Measurements from ENCODE around the gene BRSK2.

The BRSK2 gene

DNA sequence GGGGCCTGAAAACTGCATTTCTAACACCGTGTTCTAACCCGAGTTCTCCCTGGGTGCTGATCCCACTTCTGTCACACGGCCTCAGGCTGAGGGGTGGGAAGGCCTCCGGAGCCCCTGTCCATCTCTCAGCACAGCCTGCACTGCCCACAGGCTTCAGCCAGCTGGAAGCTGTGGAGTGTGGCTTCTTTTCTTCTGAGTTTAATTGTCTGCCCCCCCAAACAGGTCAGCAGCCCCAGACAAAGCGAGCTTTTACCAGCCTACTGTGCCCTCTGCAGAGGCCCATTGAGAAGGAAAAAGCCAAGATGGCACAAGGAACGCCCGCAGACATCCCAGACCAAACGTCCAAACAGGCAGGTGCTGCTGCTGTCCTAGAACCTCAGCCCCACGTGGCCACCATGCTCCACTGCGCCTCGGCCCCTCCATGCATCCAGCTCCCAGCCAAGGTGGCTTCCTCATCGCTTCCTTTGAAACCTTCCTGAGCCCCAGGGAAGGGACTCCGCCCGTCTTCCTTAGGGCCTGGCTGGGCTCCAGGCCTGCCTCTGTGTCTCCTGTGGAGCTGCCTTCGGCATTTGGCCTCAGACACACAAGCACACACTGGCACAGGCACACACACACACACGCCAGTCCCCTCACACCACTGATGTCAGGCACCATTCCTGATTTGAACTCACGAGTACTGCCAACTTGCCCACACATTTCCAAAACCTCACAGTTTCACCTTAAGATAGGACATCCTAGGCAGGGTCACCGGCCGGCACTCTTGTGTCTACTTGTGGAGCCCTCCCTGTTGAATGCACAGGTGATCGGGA is 95.2 kb downstream of the BRSK2 start:
- Histone ChIP-seq H3K4me3 (ENCODE audit: low read length) (no peak overlapping the region), H2AFZ (ENCODE audit: low read depth, low read length) (no peak overlapping the region), H3K27me3 (ENCODE audit: insufficient read depth, low read length) (no peaks in the 10 kb centered on the region), H3K36me3 (ENCODE audit: insufficient read depth, low read length) (peaks cover 7% of the 10 kb centered on the region), H3K9me3 (ENCODE audit: low read length) (no peaks in the 10 kb centered on the region), H3K4me1 (ENCODE audit: insufficient read depth, low read length) (no peaks in the 10 kb centered on the region)

DNA sequence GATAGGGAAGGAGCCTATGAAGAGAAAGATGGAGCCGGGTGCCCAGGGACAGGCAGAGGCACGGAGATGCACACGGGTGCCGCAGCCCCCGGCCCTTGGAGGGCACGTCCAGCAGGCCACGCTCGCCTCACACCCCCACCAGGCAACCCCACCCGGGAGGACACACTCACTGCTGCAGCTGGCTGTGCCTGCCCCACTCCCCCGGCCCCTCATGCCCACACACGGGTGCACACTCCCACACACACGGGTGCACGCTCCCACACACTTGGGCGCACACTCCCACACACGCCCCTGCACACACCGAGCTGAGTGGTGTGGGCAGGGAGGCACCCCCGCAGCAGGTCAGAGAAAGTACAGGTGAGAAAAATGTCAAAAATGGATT is 95.8 kb downstream of the BRSK2 start:
- H3K36me3 ChIP-seq (ENCODE audit: insufficient read depth, low read length) = peaks cover 2% of the 10 kb centered on the region
- H3K9me3 ChIP-seq (ENCODE audit: low read length) = no peaks in the 10 kb centered on the region
- no peak overlapping the region for H2AFZ ChIP-seq (ENCODE audit: low read depth, low read length)
- H3K4me1 ChIP-seq (ENCODE audit: insufficient read depth, low read length) = no peaks in the 10 kb centered on the region
- no peak overlapping the region for H3K4me3 ChIP-seq (ENCODE audit: low read length)
- no peaks in the 10 kb centered on the region for H3K27me3 ChIP-seq (ENCODE audit: insufficient read depth, low read length)

DNA sequence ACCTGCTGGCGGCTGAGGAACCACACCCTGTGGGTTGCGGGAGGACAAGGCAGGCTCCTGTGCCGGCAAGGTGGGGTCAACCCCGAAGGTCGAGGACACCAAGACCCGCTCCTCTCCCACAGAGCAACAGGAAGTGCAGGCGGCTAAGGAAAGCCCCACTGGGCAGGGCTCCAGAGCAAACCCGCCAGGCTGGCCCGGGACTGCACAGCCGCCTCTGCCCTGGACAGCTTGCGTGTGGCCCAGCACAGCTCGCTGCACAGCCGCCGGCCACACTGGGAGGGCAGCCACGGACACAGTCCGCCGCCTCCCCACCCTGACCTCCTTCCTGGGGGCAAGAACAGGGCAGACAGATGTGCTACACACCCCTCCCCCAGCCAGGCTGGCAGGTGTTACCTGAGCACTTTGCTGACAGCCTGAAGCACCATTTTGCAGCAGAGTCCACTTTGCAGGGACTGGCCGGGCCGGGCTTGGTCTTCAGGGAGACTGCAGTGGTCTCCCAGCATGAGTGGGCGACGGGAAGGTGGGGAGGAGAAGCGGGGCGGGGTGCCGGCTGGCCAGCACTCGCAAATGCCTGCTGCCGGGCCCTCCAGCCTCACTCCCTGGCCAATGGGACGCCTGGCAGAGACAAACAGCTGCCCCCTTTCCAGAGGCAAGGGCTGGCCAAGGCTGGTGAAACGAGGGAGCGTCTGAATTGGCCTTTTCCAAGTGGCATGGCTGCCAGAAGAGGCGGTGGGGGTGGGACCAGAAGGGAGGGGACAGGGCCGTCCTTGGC is 96.5 kb downstream of the BRSK2 start, which contains the start of gene MOB2:
Gene MOB2, minus strand, starts transcription at position 726 of the 772 bp plus-strand sequence. Its CDS starts 223 bp downstream, at position 503.
- no peak within 1 kb of the TSS for H2AFZ ChIP-seq (ENCODE audit: low read depth, low read length)
- H3K9me3 ChIP-seq (ENCODE audit: low read length) = no peaks in the 10 kb centered on the region
- H3K4me1 ChIP-seq (ENCODE audit: insufficient read depth, low read length) = no peaks in the 10 kb centered on the region
- H3K27me3 ChIP-seq (ENCODE audit: insufficient read depth, low read length) = no peaks in the 10 kb centered on the region
- no peak within 1 kb of the TSS for H3K4me3 ChIP-seq (ENCODE audit: low read length)
- H3K36me3 ChIP-seq (ENCODE audit: insufficient read depth, low read length) = no peaks in the 10 kb centered on the region

DNA sequence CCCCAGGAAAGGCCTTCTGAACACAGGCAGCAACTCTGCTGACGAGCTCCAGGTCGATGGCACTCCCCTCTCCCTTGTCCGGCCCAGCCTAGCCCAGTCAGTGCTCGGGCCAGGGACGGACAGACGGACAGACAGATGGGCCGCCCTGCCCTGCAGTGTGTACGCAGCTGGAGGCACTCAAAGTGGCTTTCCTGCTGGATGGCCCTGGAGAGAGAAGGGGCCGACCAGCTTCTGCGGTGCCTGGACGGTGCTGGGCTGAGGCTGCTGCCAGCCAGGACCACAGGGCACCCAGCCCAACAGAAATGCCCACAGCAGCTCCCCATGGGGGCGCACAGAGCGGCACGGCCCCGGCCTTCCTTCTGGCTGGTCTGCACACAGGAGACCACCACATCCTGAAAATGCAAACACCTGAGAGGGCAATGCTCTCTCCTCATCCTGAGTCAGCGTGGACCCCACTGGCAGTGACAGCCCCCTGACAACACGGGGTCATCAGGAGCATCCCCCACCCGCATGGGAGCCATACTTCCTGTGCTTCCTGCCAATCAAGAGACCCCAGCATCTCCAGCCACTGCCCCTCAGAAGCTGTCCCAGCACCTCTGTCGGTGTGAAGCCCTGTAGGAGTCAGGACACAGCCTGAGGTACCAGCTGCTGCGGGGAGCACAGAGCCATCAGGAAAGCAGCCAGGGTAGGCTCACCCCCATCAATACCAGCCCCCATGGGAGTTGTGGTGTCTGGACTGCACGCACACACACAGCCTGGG is 97.5 kb downstream of the BRSK2 start:
- no peaks in the 10 kb centered on the region for H3K9me3 ChIP-seq (ENCODE audit: low read length)
- no peaks in the 10 kb centered on the region for H3K27me3 ChIP-seq (ENCODE audit: insufficient read depth, low read length)
- no peaks in the 10 kb centered on the region for H3K4me1 ChIP-seq (ENCODE audit: insufficient read depth, low read length)

DNA sequence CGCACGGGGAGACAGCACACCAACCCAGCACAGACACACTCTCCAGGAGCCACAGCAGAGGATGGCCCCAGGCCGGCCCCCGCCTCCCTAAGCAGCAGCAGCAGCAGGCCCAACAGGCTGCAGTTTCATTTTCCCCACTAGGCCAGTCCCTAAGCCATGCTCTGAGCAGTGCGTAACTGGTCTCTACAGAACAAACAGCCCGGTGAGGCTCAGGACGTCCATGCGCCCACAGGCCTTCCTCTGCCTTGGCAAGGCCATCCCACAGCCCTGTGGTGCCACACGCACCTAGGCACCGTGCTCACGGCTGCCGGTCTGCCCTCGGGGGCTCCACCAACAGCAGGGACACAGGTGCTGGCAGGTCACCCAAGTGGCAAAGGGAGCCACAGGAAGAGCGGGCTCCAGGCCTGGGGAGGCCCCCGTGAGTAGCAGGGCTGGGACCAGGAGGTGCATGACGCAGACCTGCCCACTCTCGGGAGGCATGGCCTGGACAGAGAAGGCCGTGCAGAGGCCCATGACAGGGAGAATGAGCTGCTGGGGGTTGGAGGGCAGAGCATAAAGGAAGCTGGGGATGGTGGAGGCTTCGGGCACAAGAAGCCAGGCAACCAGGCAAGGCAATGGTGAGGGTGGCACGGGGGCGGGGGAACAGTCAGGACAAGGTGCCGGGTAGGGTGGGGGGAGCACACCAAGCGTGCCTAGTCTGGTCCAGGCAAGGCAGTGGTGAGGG is 98.3 kb downstream of the BRSK2 start:
- H2AFZ ChIP-seq (ENCODE audit: low read depth, low read length) = no peak overlapping the region
- H3K9me3 ChIP-seq (ENCODE audit: low read length) = no peaks in the 10 kb centered on the region
- H3K27me3 ChIP-seq (ENCODE audit: insufficient read depth, low read length) = no peaks in the 10 kb centered on the region
- H3K4me1 ChIP-seq (ENCODE audit: insufficient read depth, low read length) = no peaks in the 10 kb centered on the region
- no peak overlapping the region for H3K4me3 ChIP-seq (ENCODE audit: low read length)
- H3K36me3 ChIP-seq (ENCODE audit: insufficient read depth, low read length) = no peaks in the 10 kb centered on the region

More for the DNA sequence above, 97.5 kb downstream of the BRSK2 start:
- no peaks in the 10 kb centered on the region for H3K36me3 ChIP-seq (ENCODE audit: insufficient read depth, low read length)
- H2AFZ ChIP-seq (ENCODE audit: low read depth, low read length) = no peak overlapping the region
- no peak overlapping the region for H3K4me3 ChIP-seq (ENCODE audit: low read length)

DNA sequence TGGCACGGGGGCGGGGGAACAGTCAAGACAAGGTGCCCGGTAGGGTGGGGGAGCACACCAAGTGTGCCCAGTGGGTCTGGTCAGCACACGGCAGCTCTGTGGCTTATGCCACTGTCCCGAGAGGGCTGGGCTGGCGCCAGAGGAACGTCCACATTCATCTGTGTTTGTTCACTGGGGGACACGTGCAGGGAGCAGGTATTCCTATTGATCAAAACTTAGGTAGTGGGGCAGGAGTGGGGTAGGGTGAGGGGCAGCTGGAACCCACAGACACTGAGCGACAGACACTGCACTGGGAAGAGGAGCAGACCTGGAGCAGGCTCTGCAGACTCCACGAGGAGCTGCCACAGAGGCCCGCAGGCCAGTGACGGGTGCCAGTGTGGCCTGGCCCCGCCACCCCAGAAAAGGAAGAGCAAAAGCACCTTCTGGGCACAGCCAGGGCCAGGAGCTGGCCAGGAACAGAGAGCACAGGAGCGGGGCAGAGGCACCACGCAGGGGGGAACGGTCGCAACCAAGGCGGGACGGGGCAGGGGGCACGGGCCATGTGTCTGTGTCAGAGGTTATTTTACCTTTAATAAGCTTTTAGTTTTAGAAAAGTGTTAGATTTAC is 98.9 kb downstream of the BRSK2 start:
- H3K27me3 ChIP-seq (ENCODE audit: insufficient read depth, low read length) = no peaks in the 10 kb centered on the region
- H3K9me3 ChIP-seq (ENCODE audit: low read length) = no peaks in the 10 kb centered on the region
- H3K4me3 ChIP-seq (ENCODE audit: low read length) = no peak overlapping the region
- no peaks in the 10 kb centered on the region for H3K36me3 ChIP-seq (ENCODE audit: insufficient read depth, low read length)
- H2AFZ ChIP-seq (ENCODE audit: low read depth, low read length) = no peak overlapping the region
- H3K4me1 ChIP-seq (ENCODE audit: insufficient read depth, low read length) = no peaks in the 10 kb centered on the region

DNA sequence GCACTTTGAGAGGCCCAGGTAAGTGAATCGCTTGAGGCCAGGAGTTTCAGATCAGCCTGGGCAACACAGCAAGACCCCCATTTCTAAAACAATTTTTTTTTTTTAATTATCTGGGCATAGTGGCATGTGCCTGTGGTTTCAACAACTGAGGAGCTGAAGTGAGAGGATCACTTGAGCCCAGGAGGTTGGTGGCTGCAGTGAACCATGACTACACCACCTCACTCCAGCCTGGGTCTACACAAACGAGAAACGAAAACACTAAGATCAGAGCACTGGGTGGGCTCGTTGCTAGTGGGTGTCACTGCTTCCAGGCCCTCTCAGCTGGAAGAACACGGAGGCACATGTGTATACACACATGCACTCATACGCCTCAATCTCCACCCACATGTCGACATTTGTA is 100.9 kb downstream of the BRSK2 start:
- no peak overlapping the region for H2AFZ ChIP-seq (ENCODE audit: low read depth, low read length)
- H3K36me3 ChIP-seq (ENCODE audit: insufficient read depth, low read length) = no peaks in the 10 kb centered on the region
- H3K9me3 ChIP-seq (ENCODE audit: low read length) = peaks cover 4% of the 10 kb centered on the region
- H3K27me3 ChIP-seq (ENCODE audit: insufficient read depth, low read length) = no peaks in the 10 kb centered on the region
- H3K4me3 ChIP-seq (ENCODE audit: low read length) = no peak overlapping the region
- no peaks in the 10 kb centered on the region for H3K4me1 ChIP-seq (ENCODE audit: insufficient read depth, low read length)

GRCh38 chr11:1491379-1491778 is 101.6 kb downstream of the BRSK2 start:
- Histone ChIP-seq H3K4me3 (ENCODE audit: low read length) (no peak overlapping the region), H3K36me3 (ENCODE audit: insufficient read depth, low read length) (no peaks in the 10 kb centered on the region), H3K27me3 (ENCODE audit: insufficient read depth, low read length) (no peaks in the 10 kb centered on the region), H2AFZ (ENCODE audit: low read depth, low read length) (no peak overlapping the region), H3K9me3 (ENCODE audit: low read length) (peaks cover 7% of the 10 kb centered on the region), H3K4me1 (ENCODE audit: insufficient read depth, low read length) (no peaks in the 10 kb centered on the region)

GRCh38 chr11:1493650-1494244 is 104.0 kb downstream of the BRSK2 start:
- H3K4me1 ChIP-seq (ENCODE audit: insufficient read depth, low read length) = peaks cover 2% of the 10 kb centered on the region
- H3K4me3 ChIP-seq (ENCODE audit: low read length) = no peak overlapping the region
- H3K36me3 ChIP-seq (ENCODE audit: insufficient read depth, low read length) = no peaks in the 10 kb centered on the region
- H3K27me3 ChIP-seq (ENCODE audit: insufficient read depth, low read length) = no peaks in the 10 kb centered on the region
- H3K9me3 ChIP-seq (ENCODE audit: low read length) = peaks cover 7% of the 10 kb centered on the region
- H2AFZ ChIP-seq (ENCODE audit: low read depth, low read length) = no peak overlapping the region

GRCh38 chr11:1494650-1495049 is 104.9 kb downstream of the BRSK2 start:
- Histone ChIP-seq H2AFZ (ENCODE audit: low read depth, low read length) (no peak overlapping the region), H3K9me3 (ENCODE audit: low read length) (peaks cover 14% of the 10 kb centered on the region), H3K27me3 (ENCODE audit: insufficient read depth, low read length) (no peaks in the 10 kb centered on the region)

DNA sequence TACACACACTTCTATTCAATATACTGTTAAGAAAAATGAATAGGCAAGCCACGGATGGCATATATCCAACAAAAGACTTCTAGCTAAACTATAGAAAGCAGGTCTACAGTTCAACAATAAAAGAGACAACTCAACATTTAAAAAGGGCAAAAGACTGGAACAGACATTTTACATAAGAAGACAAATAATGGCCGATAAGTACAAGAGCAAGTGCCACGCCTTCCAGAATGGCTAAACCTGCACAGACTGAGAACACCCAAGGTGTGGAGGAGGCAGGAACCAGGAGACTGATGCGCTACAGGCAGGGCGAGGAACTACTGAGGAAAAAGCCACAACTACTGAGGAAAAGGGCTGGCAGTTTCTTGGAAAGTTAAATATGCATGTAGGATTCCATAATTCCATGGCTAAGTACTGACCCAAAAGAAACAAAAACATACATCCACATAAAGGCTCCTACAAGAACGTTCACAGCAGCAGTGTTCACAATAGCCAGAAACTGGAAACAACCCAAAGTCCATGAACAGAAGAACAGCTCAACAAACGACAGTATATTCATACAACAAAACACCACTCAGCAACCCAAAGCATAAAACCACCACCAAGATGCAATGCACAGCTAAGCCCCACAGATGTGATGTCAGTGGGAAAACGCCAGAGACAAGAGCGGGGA is 106.5 kb downstream of the BRSK2 start:
- Histone ChIP-seq H2AFZ (ENCODE audit: low read depth, low read length) (no peak overlapping the region), H3K4me1 (ENCODE audit: insufficient read depth, low read length) (peaks cover 2% of the 10 kb centered on the region), H3K36me3 (ENCODE audit: insufficient read depth, low read length) (no peaks in the 10 kb centered on the region), H3K27me3 (ENCODE audit: insufficient read depth, low read length) (no peaks in the 10 kb centered on the region), H3K9me3 (ENCODE audit: low read length) (peaks cover 14% of the 10 kb centered on the region), H3K4me3 (ENCODE audit: low read length) (no peak overlapping the region)

More at GRCh38 chr11:1494650-1495049, 104.9 kb downstream of the BRSK2 start:
- no peak overlapping the region for H3K4me3 ChIP-seq (ENCODE audit: low read length)
- H3K36me3 ChIP-seq (ENCODE audit: insufficient read depth, low read length) = no peaks in the 10 kb centered on the region
- peaks cover 2% of the 10 kb centered on the region for H3K4me1 ChIP-seq (ENCODE audit: insufficient read depth, low read length)

GRCh38 chr11:1496761-1497095 is 107.0 kb downstream of the BRSK2 start:
- no peak overlapping the region for H2AFZ ChIP-seq (ENCODE audit: low read depth, low read length)

More at GRCh38 chr11:1496761-1497095, 107.0 kb downstream of the BRSK2 start:
- Histone ChIP-seq H3K4me1 (ENCODE audit: insufficient read depth, low read length) (peaks cover 2% of the 10 kb centered on the region), H3K4me3 (ENCODE audit: low read length) (no peak overlapping the region), H3K9me3 (ENCODE audit: low read length) (peaks cover 14% of the 10 kb centered on the region), H3K27me3 (ENCODE audit: insufficient read depth, low read length) (no peaks in the 10 kb centered on the region), H3K36me3 (ENCODE audit: insufficient read depth, low read length) (no peaks in the 10 kb centered on the region)

All from neuron (in vitro differentiated cells).